Mammary epithelial cell (primary cell): ENCODE measurements around the gene CD83.

ENCODE experiments used
- EZH2 ChIP-seq: IDR thresholded peaks from 2 replicates; pipeline ENCODE4 v1.6.1; 2012; ENCODE audit warnings: low read length, inconsistent platforms, borderline replicate concordance
- TF ChIP-seq, protein P1 (sequence below), 2 donors: IDR thresholded peaks in 1 of 2; conservative IDR thresholded peaks in 1 of 2; 2 replicates each; pipeline ENCODE4 v1.5.1; 2011 to 2012; ENCODE audit warnings: inconsistent platforms in 2 of 2, low read length in 2 of 2, mild to moderate bottlenecking in 2 of 2, control low read depth in 1 of 2, low read depth in 1 of 2; ENCODE audit not compliant: insufficient read depth in 1 of 2; ENCODE audit errors: extremely low read depth in 1 of 2

DNA sequence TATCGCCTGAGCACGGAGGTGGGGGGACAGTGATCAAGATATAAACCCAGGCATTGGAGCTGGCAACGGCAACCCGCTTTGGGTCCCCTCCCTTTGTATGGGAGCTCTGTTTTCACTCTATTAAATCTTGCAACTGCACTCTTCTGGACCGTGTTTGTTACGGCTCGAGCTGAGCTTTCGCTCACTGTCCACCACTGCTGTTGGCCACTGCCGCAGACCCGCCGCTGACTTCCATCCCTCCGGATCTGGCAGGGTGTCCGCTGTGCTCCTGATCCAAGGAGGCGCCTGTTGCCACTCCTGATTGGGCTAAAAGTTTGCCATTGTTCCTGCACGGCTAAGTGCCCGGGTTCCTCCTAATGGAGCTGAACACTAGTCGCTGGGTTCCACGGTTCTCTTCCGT lies 48.9 kb upstream of the CD83 start:
- TF ChIP-seq, protein P1, sequence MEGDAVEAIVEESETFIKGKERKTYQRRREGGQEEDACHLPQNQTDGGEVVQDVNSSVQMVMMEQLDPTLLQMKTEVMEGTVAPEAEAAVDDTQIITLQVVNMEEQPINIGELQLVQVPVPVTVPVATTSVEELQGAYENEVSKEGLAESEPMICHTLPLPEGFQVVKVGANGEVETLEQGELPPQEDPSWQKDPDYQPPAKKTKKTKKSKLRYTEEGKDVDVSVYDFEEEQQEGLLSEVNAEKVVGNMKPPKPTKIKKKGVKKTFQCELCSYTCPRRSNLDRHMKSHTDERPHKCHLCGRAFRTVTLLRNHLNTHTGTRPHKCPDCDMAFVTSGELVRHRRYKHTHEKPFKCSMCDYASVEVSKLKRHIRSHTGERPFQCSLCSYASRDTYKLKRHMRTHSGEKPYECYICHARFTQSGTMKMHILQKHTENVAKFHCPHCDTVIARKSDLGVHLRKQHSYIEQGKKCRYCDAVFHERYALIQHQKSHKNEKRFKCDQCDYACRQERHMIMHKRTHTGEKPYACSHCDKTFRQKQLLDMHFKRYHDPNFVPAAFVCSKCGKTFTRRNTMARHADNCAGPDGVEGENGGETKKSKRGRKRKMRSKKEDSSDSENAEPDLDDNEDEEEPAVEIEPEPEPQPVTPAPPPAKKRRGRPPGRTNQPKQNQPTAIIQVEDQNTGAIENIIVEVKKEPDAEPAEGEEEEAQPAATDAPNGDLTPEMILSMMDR (conservative IDR thresholded peaks at IDR 0.05 in 1 of 2, IDR thresholded peaks at IDR 0.05 in 1 of 2; ENCODE audit: extremely low read depth in 1 of 2, insufficient read depth in 1 of 2, low read depth in 1 of 2, low read length in 2 of 2) = no peak
- no peak for TF ChIP-seq EZH2
